ENCODE results near the gene CREB3L2.

Gene CREB3L2

DNA sequence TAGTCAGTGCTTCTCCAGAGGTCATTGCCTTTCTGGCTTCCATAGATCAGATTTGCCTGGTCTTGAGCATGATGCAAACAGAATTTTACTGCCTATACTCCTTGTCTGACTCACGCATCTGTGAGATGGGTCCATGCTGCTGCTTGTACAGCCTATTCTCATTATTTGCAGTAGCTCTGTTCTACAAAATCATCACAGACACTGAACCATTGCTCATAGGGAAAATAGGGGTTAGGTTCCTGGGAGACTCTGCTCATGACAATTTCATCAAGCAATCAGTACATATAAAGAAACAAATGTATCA, 7.4 kb upstream of the CREB3L2 start:
- no peak for DNase-seq

- DNase-seq = peak; percentile 17
Measured at GRCh38 chr7:138008588-138009349, 6.9 kb upstream of the CREB3L2 start.

DNA sequence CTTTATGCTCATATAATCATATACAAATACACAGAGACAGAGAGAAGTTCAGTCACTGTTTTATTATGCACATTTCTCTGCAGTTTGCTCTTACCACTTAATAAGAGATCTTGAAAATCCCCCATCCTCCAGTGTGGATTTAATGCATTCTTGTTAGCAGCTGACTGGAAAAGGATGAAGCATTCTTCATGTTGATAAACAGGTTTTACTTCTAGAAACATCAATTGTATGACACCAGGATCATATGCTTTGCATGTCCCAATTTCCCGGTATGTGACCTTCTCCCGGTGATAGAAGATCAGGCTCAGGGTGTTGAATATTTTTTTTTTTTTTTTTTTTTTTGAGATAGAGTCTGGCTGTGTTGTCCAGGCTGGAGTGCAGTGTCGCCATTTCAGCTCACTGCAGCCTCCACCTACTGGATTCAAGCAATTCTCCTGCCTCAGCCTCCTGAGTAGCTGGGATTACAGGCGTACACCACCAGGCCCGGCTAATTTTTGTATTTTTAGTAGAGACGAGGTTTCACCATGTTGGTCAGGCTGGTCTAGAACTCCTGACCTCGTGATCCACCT, 6.2 kb upstream of the CREB3L2 start:
- no peak for DNase-seq

DNA sequence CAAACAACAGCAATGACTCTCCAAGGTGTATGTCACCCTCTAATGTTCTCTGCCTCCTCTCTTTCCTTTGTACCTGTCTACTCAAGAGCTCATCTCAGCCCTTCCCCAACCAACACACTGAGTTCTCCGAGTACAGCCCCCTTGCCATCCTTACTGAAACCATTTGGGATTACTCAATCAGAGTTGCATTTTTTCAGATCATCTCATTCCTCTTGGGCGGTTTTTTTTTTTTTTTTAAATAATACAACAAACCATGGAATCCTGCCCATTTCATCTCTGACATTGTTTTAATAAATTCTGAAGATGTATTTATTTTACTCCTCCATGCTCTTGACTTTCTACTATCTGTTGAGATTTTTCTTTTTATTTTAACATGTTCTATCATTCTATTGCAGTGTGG, 4.2 kb upstream of the CREB3L2 start:
- DNase-seq = no peak

DNA sequence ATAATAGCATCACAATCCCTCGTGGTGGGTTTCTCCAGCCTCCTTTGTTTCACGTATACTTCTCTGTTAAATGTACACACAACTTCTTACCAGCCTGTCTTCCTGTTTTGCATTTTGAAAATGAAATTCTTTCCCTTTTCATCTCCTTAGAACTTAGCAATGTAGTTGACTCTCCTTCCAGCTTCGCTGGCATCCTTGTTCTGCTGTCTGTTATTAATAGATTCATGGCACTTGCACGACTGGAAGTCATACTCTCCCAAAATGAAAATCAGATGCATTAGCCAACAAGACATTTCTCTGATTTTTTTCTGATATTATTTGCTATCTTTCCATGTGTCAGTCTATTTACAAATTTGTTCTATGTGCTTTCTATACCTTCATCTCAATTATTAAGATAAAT, 3.0 kb upstream of the CREB3L2 start:
- DNase-seq = no peak

DNA sequence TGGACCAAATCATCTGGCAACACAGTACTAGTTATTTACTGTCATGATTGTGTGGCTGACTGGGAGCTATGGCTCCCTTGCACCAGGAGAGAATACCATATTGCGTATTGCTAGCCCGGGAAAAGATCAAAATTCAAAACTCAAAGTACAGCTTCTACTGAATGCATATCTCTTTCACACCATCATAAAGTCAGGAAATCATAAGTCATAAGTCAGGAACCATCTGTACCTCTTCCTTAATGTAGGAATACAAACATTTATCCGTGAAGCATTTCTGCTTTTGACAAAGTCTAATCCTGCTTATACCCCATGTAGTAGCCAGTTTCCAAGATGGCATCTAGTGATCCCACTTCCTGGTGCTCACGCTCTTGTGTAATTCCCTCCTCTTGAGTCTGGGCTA, 2.2 kb upstream of the CREB3L2 start:
- no peak for DNase-seq

- DNase-seq = no peak
Measured at GRCh38 chr7:138002828-138003189, 923 bp upstream of the CREB3L2 start.

DNA sequence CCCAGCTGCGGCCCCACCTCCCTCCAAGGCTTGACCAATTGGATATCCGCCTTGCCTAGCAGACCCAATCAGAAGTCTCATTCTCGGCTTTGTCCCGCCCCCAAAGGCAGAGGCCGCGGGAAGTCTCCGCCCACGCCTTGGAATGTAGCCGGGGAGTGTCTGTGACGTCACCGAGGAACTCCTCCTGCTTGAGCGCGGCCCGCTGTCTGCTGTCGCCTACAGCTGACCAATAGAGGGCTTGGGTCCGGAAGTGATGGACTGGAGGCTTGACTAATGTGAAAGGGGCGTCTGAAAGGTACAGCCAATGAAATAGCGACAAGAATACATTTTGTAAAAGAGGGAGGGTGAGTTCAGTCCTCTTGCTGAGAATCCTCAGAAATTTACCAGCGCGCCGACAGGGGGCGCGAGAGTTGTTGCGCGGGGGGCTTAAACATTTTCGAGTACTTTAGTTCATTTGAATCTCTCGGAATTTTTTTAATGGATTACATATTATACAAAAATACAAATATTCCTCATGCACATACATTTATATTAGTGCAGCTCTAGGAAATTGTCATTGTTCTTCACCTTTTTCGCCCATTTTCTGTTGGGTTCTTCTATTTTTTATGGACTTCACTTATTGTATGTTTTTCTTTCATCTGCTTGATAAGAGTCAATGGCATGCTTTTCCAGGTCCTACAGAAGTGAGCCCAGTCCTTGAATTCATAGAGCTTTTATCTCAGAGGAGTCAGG, 376 bp upstream of the CREB3L2 start:
- peak; percentile 63 for DNase-seq

DNA sequence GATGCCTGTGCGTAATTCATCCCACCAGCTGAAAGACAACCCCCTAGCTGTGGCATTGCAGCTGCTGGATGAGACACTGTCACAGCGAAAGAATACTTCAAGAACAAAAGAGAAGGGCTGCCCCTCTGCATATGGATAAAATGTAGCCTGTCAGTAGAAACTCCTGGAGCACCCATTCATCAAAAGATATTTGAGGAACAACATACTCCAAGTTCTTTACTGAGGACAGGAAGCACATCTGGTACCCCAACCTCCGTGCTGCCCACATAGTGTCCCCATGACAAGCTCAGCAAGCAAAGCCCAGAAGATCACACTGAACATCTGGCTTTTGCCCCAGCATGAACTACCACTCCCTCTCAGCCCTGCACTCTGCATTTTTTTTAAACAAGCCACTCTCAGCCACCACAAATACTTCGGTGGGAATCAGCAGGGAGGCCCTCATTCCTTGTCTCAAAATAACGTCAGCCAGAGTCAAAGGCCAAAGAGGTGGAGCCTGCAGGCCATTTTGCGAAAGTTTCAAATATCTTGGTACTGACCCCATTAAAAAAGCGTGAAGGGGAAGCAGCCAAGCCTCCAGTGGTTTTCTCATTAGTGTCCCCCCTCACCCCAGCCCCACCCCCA, 1.7 kb downstream of the CREB3L2 start:
- no peak for DNase-seq

GRCh38 chr7:137999496-138000080, 2.3 kb downstream of the CREB3L2 start:
- no peak for DNase-seq

- DNase-seq = no peak
Measured at GRCh38 chr7:137998250-137998649, 3.6 kb downstream of the CREB3L2 start.

GRCh38 chr7:137996871-137997270, 5.0 kb downstream of the CREB3L2 start:
- DNase-seq = no peak

- DNase-seq = no peak
Measured at GRCh38 chr7:137996386-137996851, 5.5 kb downstream of the CREB3L2 start.

DNA sequence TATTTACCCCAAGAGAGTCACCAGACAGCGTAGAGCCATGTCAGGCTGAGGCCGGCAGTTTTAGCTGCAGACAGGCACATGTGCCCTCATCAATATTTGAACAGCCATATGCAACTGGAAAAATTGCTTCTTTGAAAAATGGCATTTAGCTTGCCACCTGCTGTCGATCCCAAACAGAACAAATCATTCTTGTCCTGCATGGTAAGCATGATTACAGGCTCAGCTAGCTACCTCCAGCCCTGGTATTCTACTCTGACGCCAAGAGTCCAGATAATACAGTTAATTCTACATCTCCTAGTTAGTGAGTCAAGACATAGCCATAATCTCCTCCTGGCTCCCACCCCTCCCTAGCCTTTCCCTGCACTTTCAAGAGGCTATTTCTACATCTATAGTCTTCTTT, 7.7 kb downstream of the CREB3L2 start:
- DNase-seq = no peak

GRCh38 chr7:137993395-137993743, 8.5 kb downstream of the CREB3L2 start:
- no peak for DNase-seq

- DNase-seq = no peak
Measured at GRCh38 chr7:137992550-137993394, 9.1 kb downstream of the CREB3L2 start.

- no peak for DNase-seq
Measured at GRCh38 chr7:137992104-137992549, 9.8 kb downstream of the CREB3L2 start.

GRCh38 chr7:137990251-137990941, 11.5 kb downstream of the CREB3L2 start:
- no peak for DNase-seq

DNA sequence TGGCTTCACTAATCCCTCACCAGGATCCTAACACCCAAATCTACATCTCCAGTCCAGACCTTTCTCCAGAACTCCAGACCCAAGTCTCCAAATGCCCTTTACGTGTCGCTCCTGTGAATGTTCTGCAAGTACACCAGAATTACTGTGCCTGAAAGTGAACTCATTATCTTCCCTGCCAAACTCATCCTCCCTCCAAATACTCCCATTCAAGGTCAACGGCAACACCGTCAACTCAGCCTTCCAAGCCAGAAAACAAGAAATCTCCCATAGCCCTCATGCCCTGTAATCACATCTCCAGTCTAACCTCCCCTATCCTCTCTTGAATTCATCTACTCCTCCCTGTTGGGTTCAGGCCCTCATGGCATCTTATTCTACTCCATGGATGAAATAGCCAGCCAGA, 12.3 kb downstream of the CREB3L2 start:
- DNase-seq = no peak

DNA sequence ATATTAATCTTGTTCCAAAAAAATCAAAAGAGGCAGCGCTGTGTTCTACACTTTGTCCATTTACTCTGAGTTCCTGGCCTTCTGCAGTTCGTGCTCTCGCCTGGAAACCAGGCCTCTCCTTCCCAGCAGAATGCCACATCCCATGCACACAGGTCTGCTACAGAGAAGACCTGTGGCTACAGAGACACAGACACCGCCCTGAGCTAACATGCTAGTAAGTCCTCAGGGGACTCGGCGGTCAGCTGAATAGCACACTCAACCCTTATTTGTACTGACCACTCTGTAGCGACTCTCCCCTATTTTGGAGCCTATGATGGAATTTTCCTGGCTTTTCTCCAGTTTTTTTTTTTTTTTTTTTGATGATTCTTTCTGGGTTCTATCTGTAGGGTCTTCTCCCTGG, 12.8 kb downstream of the CREB3L2 start:
- DNase-seq = no peak

GRCh38 chr7:137987968-137988367, 13.9 kb downstream of the CREB3L2 start:
- no peak for DNase-seq

DNA sequence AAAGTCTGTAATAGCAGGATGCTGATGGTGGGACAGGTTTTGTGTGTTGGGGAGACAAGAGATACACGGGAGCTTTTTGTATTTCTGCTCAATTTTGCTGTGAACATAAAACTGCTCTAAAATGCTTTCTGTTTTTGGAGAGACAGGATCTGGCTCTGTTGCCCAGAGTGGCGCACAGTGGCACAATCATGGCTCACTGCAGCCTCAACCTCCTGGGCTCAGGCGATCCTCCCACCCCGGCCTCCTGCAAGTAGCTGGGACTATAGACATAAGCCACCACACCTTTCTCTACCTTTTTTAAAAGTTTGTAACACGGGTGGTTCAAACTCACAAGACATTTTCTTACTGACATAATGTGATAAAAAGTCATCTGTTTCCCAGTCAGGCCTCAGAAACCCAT, 14.3 kb downstream of the CREB3L2 start:
- no peak for DNase-seq

All from KG1 (cell line).